ENCODE measurements around the gene CDKL2.

Gene CDKL2

GRCh38 chr4:75630174-75630936, at the start of gene CDKL2:
Gene CDKL2, minus strand, starts transcription at chr4:75630528. Its CDS starts 4,540 bp downstream, at chr4:75625988.
- H4K20me1 ChIP-seq: no peaks in the 10 kb centered on the region
- no peak within 1 kb of the TSS for H3K27ac ChIP-seq
- no peaks in the 10 kb centered on the region for H3K36me3 ChIP-seq
- TF ChIP-seq Cebpa-rat (IDR thresholded peaks at IDR 0.05): no peak
- peak within 1 kb of the TSS in 4 of 11 experiments; percentile 11 to 38 (median 21); a peak in 2 of 22 replicates for H3K9ac ChIP-seq
- peak within 1 kb of the TSS; percentile 37 to 66 (median 50) for H3K4me3 ChIP-seq
- H3K4me1 ChIP-seq: peaks cover 0 to 11% (median 9%) of the 10 kb centered on the region in 10 experiments; a peak in 9 of 20 replicates
- H3K4me2 ChIP-seq: peak within 1 kb of the TSS; percentile 56 to 79 (median 73)
- peaks cover 8 to 15% (median 12%) of the 10 kb centered on the region in 11 experiments; a peak in 19 of 22 replicates for H3K27me3 ChIP-seq
- peaks cover 8 to 13% (median 12%) of the 10 kb centered on the region in 11 experiments; a peak in 21 of 22 replicates for H3K9me3 ChIP-seq (replicated peaks in 1 of 11)

- Histone ChIP-seq H4K20me1 (no peaks in the 10 kb centered on the region), H3K4me2 (no peak overlapping the region), H3K9me3 (replicated peaks in 1 of 11) (no peaks in the 10 kb centered on the region), H3K4me3 (no peak overlapping the region), H3K27me3 (no peaks in the 10 kb centered on the region), H3K4me1 (peaks cover 4 to 12% (median 5%) of the 10 kb centered on the region in 10 experiments), H3K27ac (no peak overlapping the region), H3K36me3 (peaks cover 0 to 9% (median 0%) of the 10 kb centered on the region in 11 experiments; a peak in 1 of 22 replicates), H3K9ac (no peak overlapping the region)
- TF ChIP-seq Cebpa-rat (IDR thresholded peaks at IDR 0.05): no peak
These were observed 48.6 kb upstream of the CDKL2 start for GRCh38 chr4:75678965-75679364.

DNA sequence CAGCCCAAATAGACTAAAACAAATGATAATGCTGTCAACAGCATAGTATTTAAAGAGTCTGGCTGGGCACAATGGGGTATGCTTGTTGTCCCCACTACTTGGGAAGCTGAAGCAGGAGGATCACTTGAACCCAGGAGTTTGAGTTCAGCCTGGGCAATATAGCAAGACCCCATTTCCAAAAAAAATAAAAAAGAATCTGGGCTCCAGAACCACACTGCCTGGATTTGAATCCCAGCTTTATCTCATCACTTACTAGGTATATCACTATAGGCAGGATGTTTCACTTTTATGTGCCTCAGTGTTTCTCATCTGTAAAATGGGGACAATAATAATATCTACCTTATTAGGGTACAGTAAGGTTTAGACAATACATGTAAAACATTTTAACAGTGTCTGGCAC, 48.1 kb upstream of the CDKL2 start:
- Histone ChIP-seq H3K9ac (no peak overlapping the region), H3K27ac (no peak overlapping the region), H3K27me3 (no peaks in the 10 kb centered on the region), H4K20me1 (no peaks in the 10 kb centered on the region), H3K9me3 (replicated peaks in 1 of 11) (no peaks in the 10 kb centered on the region), H3K4me3 (no peak overlapping the region), H3K36me3 (peaks cover 0 to 9% (median 0%) of the 10 kb centered on the region in 11 experiments; a peak in 1 of 22 replicates), H3K4me1 (peaks cover 7 to 15% (median 8%) of the 10 kb centered on the region in 10 experiments), H3K4me2 (no peak overlapping the region)
- no peak for TF ChIP-seq Cebpa-rat (IDR thresholded peaks at IDR 0.05)

- H3K27ac ChIP-seq: no peak overlapping the region
- peaks cover 20 to 30% (median 24%) of the 10 kb centered on the region in 11 experiments; a peak in 21 of 22 replicates for H4K20me1 ChIP-seq
- no peak for TF ChIP-seq Cebpa-rat (IDR thresholded peaks at IDR 0.05)
- H3K27me3 ChIP-seq: no peaks in the 10 kb centered on the region
- no peak overlapping the region for H3K4me2 ChIP-seq
- peaks cover 23 to 28% (median 25%) of the 10 kb centered on the region in 10 experiments for H3K4me1 ChIP-seq
- H3K9me3 ChIP-seq (replicated peaks in 1 of 11): no peaks in the 10 kb centered on the region
- no peak overlapping the region for H3K9ac ChIP-seq
- H3K36me3 ChIP-seq: peaks cover 0 to 9% (median under 1%) of the 10 kb centered on the region in 11 experiments; a peak in 5 of 22 replicates
- H3K4me3 ChIP-seq: no peak overlapping the region
These were observed 44.7 kb upstream of the CDKL2 start for GRCh38 chr4:75675004-75675531.

DNA sequence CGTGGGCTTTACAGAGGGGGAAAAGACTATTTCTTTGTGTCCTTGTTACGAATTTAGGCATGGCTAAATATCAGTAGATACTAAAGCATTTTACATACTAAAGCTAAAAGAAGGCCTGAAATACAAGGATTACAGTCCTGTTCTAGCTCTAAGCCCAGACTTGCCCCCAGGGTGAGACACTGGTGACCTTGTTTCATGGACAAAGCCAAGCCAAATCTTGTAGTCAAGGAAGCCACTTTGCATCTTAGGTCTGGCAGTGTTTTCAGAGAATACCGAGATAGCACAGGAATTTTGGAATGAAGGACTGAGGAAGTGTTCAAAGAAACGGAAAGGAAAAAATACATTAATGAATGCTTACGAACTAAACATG, 43.6 kb upstream of the CDKL2 start:
- H3K9me3 ChIP-seq (replicated peaks in 1 of 11): no peaks in the 10 kb centered on the region
- peak overlapping the region; percentile 84 to 99 (median 93) for H3K4me3 ChIP-seq
- H3K36me3 ChIP-seq: peaks cover 0 to 18% (median 7%) of the 10 kb centered on the region in 11 experiments; a peak in 6 of 22 replicates
- peak overlapping the region; percentile 83 to 97 (median 95) for H3K9ac ChIP-seq
- no peak for TF ChIP-seq Cebpa-rat (IDR thresholded peaks at IDR 0.05)
- H3K4me2 ChIP-seq: peak overlapping the region; percentile 73 to 93 (median 86)
- peaks cover 30 to 38% (median 36%) of the 10 kb centered on the region in 10 experiments for H3K4me1 ChIP-seq
- H3K27ac ChIP-seq: peak overlapping the region; percentile 81 to 96 (median 93)
- peaks cover 31 to 41% (median 35%) of the 10 kb centered on the region in 11 experiments for H4K20me1 ChIP-seq
- H3K27me3 ChIP-seq: no peaks in the 10 kb centered on the region

DNA sequence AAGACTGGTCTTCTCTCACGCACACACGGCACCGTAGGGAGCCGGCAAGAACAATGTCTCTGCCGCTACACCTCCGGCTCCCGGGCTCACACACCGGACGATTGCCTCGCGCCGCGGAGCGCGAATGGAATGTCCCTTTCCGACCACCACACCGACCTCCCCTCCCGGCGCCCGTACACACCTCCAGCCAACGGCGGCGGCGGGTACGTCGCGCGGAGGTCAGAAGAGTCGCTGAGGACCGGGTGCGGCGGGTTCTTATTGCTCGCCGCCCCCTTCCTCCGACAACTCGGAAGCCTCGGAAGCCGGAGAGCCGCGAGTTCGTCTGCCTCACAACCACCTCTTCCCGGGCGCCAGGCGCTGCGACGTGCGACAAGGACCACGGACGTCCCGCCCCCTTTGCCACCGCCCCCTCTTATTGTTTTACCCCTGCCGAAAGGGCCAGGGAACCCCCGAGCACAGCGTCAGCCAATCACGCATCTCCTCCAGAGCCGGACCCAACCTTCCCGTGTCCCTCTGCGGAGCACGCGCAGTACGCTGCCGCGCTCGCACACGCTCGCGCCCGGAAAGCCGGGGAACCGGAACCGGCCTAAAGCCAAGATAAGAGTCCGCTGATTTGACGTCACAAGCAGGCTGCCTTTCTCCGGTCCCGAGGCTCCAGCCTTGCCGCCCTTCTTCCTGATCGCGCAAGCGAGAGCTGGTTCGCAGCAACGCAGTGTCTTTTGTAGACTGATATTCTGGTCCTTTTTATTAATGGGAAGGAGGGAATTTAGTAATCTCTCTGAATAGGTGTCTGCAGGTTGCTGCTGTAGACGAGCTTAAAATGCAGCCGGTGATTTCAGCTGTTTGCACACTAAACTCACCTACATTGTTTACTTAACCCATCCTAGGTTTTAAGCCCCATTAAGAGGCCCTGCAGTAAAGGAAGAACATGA, 43.0 kb upstream of the CDKL2 start, which contains the start of gene G3BP2:
Gene G3BP2, minus strand, starts transcription at position 385 of the 932 bp plus-strand sequence. CDS start 11,386 bp downstream, outside the sequence.
- Histone ChIP-seq H3K4me1 (peaks cover 35 to 42% (median 42%) of the 10 kb centered on the region in 10 experiments), H3K4me2 (peak within 1 kb of the TSS; percentile 86 to 97 (median 92)), H3K4me3 (peak within 1 kb of the TSS; percentile 84 to 99 (median 93)), H3K9me3 (replicated peaks in 1 of 11) (no peaks in the 10 kb centered on the region), H4K20me1 (peaks cover 38 to 48% (median 42%) of the 10 kb centered on the region in 11 experiments), H3K27me3 (no peaks in the 10 kb centered on the region), H3K27ac (peak within 1 kb of the TSS; percentile 89 to 96 (median 93)), H3K9ac (peak within 1 kb of the TSS; percentile 93 to 97 (median 95)), H3K36me3 (peaks cover 0 to 15% (median 6%) of the 10 kb centered on the region in 11 experiments; a peak in 6 of 22 replicates)
- no peak for TF ChIP-seq Cebpa-rat (IDR thresholded peaks at IDR 0.05)

DNA sequence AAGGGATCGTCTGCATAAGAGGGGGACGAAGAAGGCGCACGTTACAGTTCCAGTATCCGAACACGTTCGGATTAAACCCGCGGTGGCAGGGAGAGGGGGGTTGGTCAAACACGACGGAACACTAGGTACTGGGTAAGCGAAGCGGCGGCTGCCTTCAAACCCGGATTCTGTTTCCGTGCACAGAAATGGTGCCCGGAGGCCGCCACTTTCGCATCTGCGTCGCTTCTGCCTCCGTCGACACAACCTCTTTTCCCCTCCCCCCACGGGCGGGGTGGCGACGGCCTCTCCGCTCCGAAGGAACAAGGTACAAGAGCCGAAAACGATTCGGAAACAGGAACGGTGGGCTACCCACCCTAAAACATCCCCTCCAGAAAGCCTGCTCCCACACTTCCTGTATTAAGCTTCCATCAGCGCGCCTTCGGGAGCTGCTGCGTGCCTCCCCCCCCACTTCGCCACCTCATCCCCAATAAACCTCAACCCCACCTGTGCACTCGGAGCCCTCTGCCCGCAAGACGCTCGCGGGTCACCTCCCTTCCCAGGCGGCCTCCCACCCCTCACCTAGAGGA, 42.2 kb upstream of the CDKL2 start:
- Histone ChIP-seq H3K9me3 (replicated peaks in 1 of 11) (no peaks in the 10 kb centered on the region), H3K4me1 (peaks cover 35 to 50% (median 42%) of the 10 kb centered on the region in 10 experiments), H3K27ac (peak overlapping the region; percentile 89 to 96 (median 93)), H3K4me2 (peak overlapping the region; percentile 86 to 97 (median 91)), H3K36me3 (peaks cover 0 to 14% (median 6%) of the 10 kb centered on the region in 11 experiments; a peak in 7 of 22 replicates), H3K27me3 (no peaks in the 10 kb centered on the region), H4K20me1 (peaks cover 45 to 55% (median 49%) of the 10 kb centered on the region in 11 experiments), H3K4me3 (peak overlapping the region; percentile 84 to 99 (median 93)), H3K9ac (peak overlapping the region; percentile 93 to 97 (median 95))
- TF ChIP-seq Cebpa-rat (IDR thresholded peaks at IDR 0.05): no peak

Data from BLaER1 treated with 17β-estradiol and CSF1 and Interleukin-3, amounts not matched to agents 10 nM and 100 nM (cell line).